ENCODE results near the gene ABRACL.

DNA sequence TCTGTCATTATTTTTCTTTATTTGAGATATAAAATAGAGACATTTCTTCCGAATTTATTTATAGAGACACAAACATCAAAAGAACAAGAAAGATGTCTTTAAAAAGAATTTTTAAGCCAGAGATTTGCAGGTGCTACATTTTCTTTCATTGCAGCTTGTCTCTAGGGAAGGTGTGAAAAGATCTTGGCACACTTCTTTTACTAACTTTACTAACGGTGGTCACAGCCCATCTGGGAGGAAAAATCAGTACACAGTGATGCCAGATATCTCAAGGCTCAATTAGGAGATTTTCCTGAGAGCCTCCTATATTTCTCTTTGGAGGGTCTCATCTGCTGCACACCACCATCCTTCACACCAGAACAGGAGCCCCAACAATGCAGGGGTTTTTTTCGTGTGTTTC is 29.5 kb downstream of the ABRACL start:
- TF ChIP-seq ATF3 (IDR thresholded peaks at IDR 0.05; ENCODE audit: insufficient read depth, low read depth, low read length) (no peak), EZH2 (IDR thresholded peaks at IDR 0.05; ENCODE audit: low read depth, low read length, severe bottlenecking) (no peak), EP300 (IDR thresholded peaks at IDR 0.05; ENCODE audit: borderline replicate concordance in 1 of 2, low read depth in 2 of 2, low read length in 2 of 2) (no peak), POLR2A (IDR thresholded peaks at IDR 0.05; ENCODE audit: control extremely low read depth in 1 of 2, low read depth in 2 of 2, low read length in 2 of 2) (no peak)
- TF ChIP-seq, protein P1, sequence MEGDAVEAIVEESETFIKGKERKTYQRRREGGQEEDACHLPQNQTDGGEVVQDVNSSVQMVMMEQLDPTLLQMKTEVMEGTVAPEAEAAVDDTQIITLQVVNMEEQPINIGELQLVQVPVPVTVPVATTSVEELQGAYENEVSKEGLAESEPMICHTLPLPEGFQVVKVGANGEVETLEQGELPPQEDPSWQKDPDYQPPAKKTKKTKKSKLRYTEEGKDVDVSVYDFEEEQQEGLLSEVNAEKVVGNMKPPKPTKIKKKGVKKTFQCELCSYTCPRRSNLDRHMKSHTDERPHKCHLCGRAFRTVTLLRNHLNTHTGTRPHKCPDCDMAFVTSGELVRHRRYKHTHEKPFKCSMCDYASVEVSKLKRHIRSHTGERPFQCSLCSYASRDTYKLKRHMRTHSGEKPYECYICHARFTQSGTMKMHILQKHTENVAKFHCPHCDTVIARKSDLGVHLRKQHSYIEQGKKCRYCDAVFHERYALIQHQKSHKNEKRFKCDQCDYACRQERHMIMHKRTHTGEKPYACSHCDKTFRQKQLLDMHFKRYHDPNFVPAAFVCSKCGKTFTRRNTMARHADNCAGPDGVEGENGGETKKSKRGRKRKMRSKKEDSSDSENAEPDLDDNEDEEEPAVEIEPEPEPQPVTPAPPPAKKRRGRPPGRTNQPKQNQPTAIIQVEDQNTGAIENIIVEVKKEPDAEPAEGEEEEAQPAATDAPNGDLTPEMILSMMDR (IDR thresholded peaks at IDR 0.05; ENCODE audit: control extremely low read depth in 1 of 3, insufficient read depth in 1 of 3, low read depth in 1 of 3, low read length in 3 of 3), result no peak
